Cerebellar nuclear complex (tissue), 1 donor: Measurements from ENCODE around the gene MED14.

ENCODE experiments used
- DNase-seq, 2 experiments: peaks; one replicate each; lab custom pipeline; 2025; lab: John Stamatoyannopoulos, UW

MED14 gene

DNA sequence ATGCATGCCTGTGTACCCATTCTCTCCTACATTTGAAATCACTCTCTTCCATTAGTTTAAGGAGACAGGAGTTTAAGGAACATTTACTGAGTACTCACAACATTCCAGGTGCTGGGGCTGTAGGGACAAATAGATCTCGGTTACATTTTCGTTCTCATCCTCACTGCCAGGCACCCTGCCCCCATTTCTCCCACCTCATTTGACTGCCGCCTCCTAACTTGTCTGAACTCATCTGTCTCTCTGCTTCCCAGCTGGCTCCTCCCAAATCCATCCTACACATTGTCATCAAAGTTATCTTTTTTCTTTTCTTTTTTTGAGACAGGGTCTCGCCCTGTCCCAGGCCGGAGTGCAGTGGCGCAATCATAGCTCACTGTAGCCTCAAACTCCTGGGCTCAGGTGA, 131.9 kb downstream of the MED14 start:
- DNase-seq, result no peak
